SU-DHL-6 (cell line): ENCODE measurements around the gene SDK1.

Experiments used
- EZH2phosphoT487 ChIP-seq: fragments of 200-600 bp; sonication (generic), shearing (Covaris generic); conservative IDR thresholded peaks from 2 replicates; pipeline ENCODE4 v1.6.1; 2018; ENCODE audit warnings: mild to moderate bottlenecking, antibody characterized with exemption, low read length, moderate library complexity, mixed read lengths
- TF ChIP-seq, protein P1 (sequence below): fragments of 200-600 bp; sonication (generic); IDR thresholded peaks from one replicate; pipeline ENCODE4 v1.5.1; 2017; ENCODE audit warnings: antibody characterized with exemption, mild to moderate bottlenecking, low read length, moderate library complexity; ENCODE audit not compliant: insufficient read depth, poor library complexity, severe bottlenecking

DNA sequence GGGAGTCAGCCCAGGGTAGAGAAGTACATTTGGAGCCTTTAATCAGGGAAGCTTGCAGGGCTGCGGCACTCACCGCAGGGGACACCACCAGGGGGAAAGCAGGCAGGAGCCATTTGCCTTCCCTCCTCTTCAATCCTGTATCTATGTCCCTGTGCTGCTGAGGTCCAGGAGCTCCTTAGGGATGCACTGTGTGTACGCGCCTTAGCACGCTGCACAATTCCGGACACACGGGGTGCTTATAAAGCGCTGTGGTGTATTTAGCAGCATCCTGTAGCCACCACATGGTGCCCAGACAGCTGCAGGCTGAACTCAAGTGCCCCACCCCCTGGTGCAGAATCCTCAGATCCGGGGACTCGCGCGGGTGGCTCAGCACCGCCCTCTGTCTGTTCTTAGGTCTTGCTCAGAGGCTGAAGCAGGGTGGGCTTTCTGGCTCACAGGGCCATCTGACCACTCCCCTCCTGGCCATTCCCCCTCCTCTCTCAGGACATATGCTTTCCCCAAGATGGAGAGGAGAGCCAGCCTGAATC, 421.4 kb downstream of the SDK1 start:
- TF ChIP-seq, protein P1, sequence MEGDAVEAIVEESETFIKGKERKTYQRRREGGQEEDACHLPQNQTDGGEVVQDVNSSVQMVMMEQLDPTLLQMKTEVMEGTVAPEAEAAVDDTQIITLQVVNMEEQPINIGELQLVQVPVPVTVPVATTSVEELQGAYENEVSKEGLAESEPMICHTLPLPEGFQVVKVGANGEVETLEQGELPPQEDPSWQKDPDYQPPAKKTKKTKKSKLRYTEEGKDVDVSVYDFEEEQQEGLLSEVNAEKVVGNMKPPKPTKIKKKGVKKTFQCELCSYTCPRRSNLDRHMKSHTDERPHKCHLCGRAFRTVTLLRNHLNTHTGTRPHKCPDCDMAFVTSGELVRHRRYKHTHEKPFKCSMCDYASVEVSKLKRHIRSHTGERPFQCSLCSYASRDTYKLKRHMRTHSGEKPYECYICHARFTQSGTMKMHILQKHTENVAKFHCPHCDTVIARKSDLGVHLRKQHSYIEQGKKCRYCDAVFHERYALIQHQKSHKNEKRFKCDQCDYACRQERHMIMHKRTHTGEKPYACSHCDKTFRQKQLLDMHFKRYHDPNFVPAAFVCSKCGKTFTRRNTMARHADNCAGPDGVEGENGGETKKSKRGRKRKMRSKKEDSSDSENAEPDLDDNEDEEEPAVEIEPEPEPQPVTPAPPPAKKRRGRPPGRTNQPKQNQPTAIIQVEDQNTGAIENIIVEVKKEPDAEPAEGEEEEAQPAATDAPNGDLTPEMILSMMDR = no peak
- no peak for TF ChIP-seq EZH2phosphoT487
